GM12878 (cell line): ENCODE measurements around the gene PROX1. TPM values are rescaled to one million over a fixed set of nuclear protein-coding genes. Genes with fewer than 3 reads are reported as not detected.

Experiments
- ATAC-seq: fragments of 200-7000 bp; cut with Tn5 transposase; 3 replicates; pipeline ENCODE4 v1.9.1; 2020; ENCODE audit warnings: mild to moderate bottlenecking, moderate library complexity
- BruUV-seq: library from RNA; stranded (reverse); fragments of 400-500 nt; replicated peaks from 2 replicates; lab custom pipeline; 2021; lab: Mats Ljungman, UMichigan
- CTCF ChIA-PET: fragments of 300-600 bp; sonication (Branson Sonifier 250); formaldehyde crosslinking; extraction: SDS; loops from one replicate; lab custom pipeline; 2021; ENCODE audit warnings: inconsistent platforms; lab: Yijun Ruan, JAX
- POLR2A ChIA-PET: fragments of 350-600 bp; formaldehyde crosslinking; extraction: SDS; loops from one replicate; lab custom pipeline; 2021; ENCODE audit warnings: inconsistent platforms; lab: Charles Lee
- RAD21 ChIA-PET: fragments of 300-600 bp; sonication (Branson Sonifier 250); formaldehyde crosslinking; loops from one replicate; lab custom pipeline; 2023; ENCODE audit warnings: antibody characterized with exemption; ENCODE audit not compliant: unreplicated experiment; lab: Charles Lee
- SMC1A ChIA-PET: fragments of 300-600 bp; sonication (Branson Sonifier 250); formaldehyde crosslinking; loops from one replicate; lab custom pipeline; 2023; ENCODE audit not compliant: unreplicated experiment, uncharacterized antibody; lab: Charles Lee
- DNase-seq: peaks from one replicate; pipeline ENCODE4 v3.0.0-alpha.2; 2011; ENCODE audit warnings: low read depth, low spot score
- FAIRE-seq: peaks from 3 replicates; lab custom pipeline; 2011; peaks lifted over from hg19 to GRCh38; lab: Jason Lieb, UNC
- H2AFZ ChIP-seq: 2 replicates; pipeline ENCODE4 v1.6.0; 2011; ENCODE audit warnings: low read depth, low read length, control low read depth; ENCODE audit not compliant: control insufficient read depth
- H3K27ac ChIP-seq: 2 replicates; pipeline ENCODE4 v1.5.1; 2011; ENCODE audit warnings: control low read depth; ENCODE audit not compliant: control insufficient read depth, insufficient read depth
- H3K27me3 ChIP-seq, 2 experiments: replicated peaks in 1 of 2; 2 replicates each; pipeline versions ENCODE4 v1.6.0 to v1.6.1; 2011; ENCODE audit warnings: low read length in 1 of 2; ENCODE audit not compliant: control insufficient read depth in 2 of 2, insufficient read depth in 2 of 2
- H3K36me3 ChIP-seq, 2 experiments: 2 replicates each; pipeline ENCODE4 v1.5.1; 2011; ENCODE audit warnings: low read length in 1 of 2; ENCODE audit not compliant: control insufficient read depth in 2 of 2, insufficient read depth in 2 of 2
- H3K4me1 ChIP-seq: 2 replicates; pipeline ENCODE4 v1.6.1; 2011; ENCODE audit warnings: mild to moderate bottlenecking, low read length, moderate library complexity, mixed read lengths; ENCODE audit not compliant: control insufficient read depth, insufficient read depth
- H3K4me2 ChIP-seq: 2 replicates; pipeline ENCODE4 v1.6.0; 2011; ENCODE audit warnings: control low read depth; ENCODE audit not compliant: control insufficient read depth, insufficient read depth
- H3K4me3 ChIP-seq: fragments of 200-600 bp; sonication (generic); 2 replicates; pipeline ENCODE4 v1.5.1; 2016
- H3K79me2 ChIP-seq: 2 replicates; pipeline ENCODE4 v1.6.0; 2011; ENCODE audit warnings: low read length; ENCODE audit not compliant: control insufficient read depth, insufficient read depth
- H3K9ac ChIP-seq: 2 replicates; pipeline ENCODE4 v1.8.0; 2011; ENCODE audit warnings: low read length, control low read depth, mixed read lengths; ENCODE audit not compliant: control insufficient read depth, insufficient read depth
- H3K9me3 ChIP-seq: replicated peaks from 3 replicates; pipeline ENCODE4 v1.5.1; 2011; ENCODE audit warnings: mild to moderate bottlenecking, low read length; ENCODE audit not compliant: control insufficient read depth, insufficient read depth
- H4K20me1 ChIP-seq: 2 replicates; pipeline ENCODE4 v1.6.0; 2011; ENCODE audit not compliant: control insufficient read depth, insufficient read depth
- ASH2L ChIP-seq: fragments of 300-600, 200-600 bp; sonication (generic); IDR thresholded peaks from 2 replicates; pipeline ENCODE4 v1.6.1; 2017; ENCODE audit warnings: low read depth, mild to moderate bottlenecking, borderline replicate concordance
- BHLHE40 ChIP-seq, 2 experiments: fragments of 450-650 bp in 1 of 2; IDR thresholded peaks; 2 replicates each; pipeline ENCODE4 v1.6.1; 2011 to 2017; ENCODE audit warnings: low read depth in 2 of 2, borderline replicate concordance in 1 of 2, improper control_type of control experiment in 1 of 2, low read length in 1 of 2, mild to moderate bottlenecking in 1 of 2
- CHD1 ChIP-seq: IDR thresholded peaks from 2 replicates; pipeline ENCODE4 v1.6.1; 2012; ENCODE audit warnings: low read depth, low read length, improper control_type of control experiment
- E2F4 ChIP-seq: IDR thresholded peaks from 2 replicates; pipeline ENCODE4 v1.6.1; 2012; ENCODE audit warnings: low read depth, low read length, improper control_type of control experiment
- EED ChIP-seq: sonication (generic); IDR thresholded peaks from 2 replicates; pipeline ENCODE4 v1.6.1; 2016; ENCODE audit warnings: antibody characterized with exemption, low read depth
- ETV6 ChIP-seq, 2 experiments: fragments of 450-650 bp in 1 of 2; IDR thresholded peaks in 1 of 2; conservative IDR thresholded peaks in 1 of 2; 2 replicates each; pipeline ENCODE4 v1.6.1; 2014; ENCODE audit warnings: antibody characterized with exemption in 1 of 2, borderline replicate concordance in 1 of 2, low read depth in 1 of 2, mild to moderate bottlenecking in 1 of 2, moderate library complexity in 1 of 2
- FOXM1 ChIP-seq: IDR thresholded peaks from 2 replicates; pipeline ENCODE4 v1.6.1; 2012; ENCODE audit warnings: low read depth, mild to moderate bottlenecking, inconsistent platforms, low read length, moderate library complexity
- HSF1 ChIP-seq: fragments of 150-350 bp; IDR thresholded peaks from 2 replicates; pipeline ENCODE4 v1.6.1; 2014; ENCODE audit warnings: mild to moderate bottlenecking, low read depth, low read length
- JUNB ChIP-seq: IDR thresholded peaks from 2 replicates; pipeline ENCODE4 v1.6.1; 2016; ENCODE audit warnings: antibody characterized with exemption, mild to moderate bottlenecking
- PBX3 ChIP-seq: IDR thresholded peaks from 2 replicates; pipeline ENCODE4 v1.6.1; 2011; ENCODE audit warnings: mild to moderate bottlenecking, low read depth, low read length, moderate library complexity; ENCODE audit not compliant: insufficient replicate concordance
- SKIL ChIP-seq: fragments of 450-650 bp; IDR thresholded peaks from 2 replicates; pipeline ENCODE4 v1.6.1; 2017; ENCODE audit warnings: mild to moderate bottlenecking, low read depth, inconsistent platforms; ENCODE audit not compliant: poor library complexity, severe bottlenecking
- SMAD1 ChIP-seq: fragments of 450-650 bp; IDR thresholded peaks from 2 replicates; pipeline ENCODE4 v1.6.1; 2018; ENCODE audit warnings: mild to moderate bottlenecking, low read depth; ENCODE audit not compliant: partially characterized antibody
- TCF12 ChIP-seq: IDR thresholded peaks from 2 replicates; pipeline ENCODE4 v1.6.1; 2011; ENCODE audit warnings: low read depth, mild to moderate bottlenecking, low read length
- ZZZ3 ChIP-seq: IDR thresholded peaks from 2 replicates; pipeline ENCODE4 v1.6.1; 2011; ENCODE audit warnings: low read depth; ENCODE audit not compliant: control insufficient read depth, insufficient read length
- WGBS: methylation state at CpG from one replicate; pipeline ENCODE4 v1.1.6; 2016; ENCODE audit warnings: low lambda C conversion rate; ENCODE audit not compliant: insufficient replicate concordance, insufficient coverage; ENCODE audit errors: missing lambda C conversion rate; 5-methylcytosine and 5-hydroxymethylcytosine counted together
- in situ Hi-C: fragments of 300-500 bp; cut with MboI; formaldehyde crosslinking; loops from 9 replicates; pipeline ENCODE4 v1.14.3; 2018; ENCODE audit warnings: mixed read lengths
- intact Hi-C: fragments of 100-400 bp; cut with micrococcal nuclease; formaldehyde crosslinking; loops from one replicate; pipeline ENCODE4 v1.14.2; 2022; ENCODE audit not compliant: unreplicated experiment
- polyA plus RNA-seq, 11 experiments: library from polyadenylated mRNA; depleted of rRNA in 4 of 11; unstranded in 6 of 11; stranded (reverse) in 5 of 11; fragments of >200 nt; fragmentation: Nextera tagmentation in 4 of 11; fragmentation: Illumina TruSeq in 1 of 11; extraction: Ambion mirVana in 4 of 11; extraction: Trizol in 1 of 11; gene quantifications; 1 replicate in 1 of 11; 2 replicates in 10 of 11; pipeline versions ENCODE4 v1.2.1 to v1.2.3, GENCODE V29; 2011 to 2016; ENCODE audit warnings: inconsistent platforms in 2 of 11, missing spikeins in 2 of 11, low read depth in 1 of 11
- total RNA-seq, 4 experiments: library from RNA; depleted of rRNA in 3 of 4; stranded (reverse); fragments of >200 nt in 3 of 4; fragmentation: Illumina TruSeq in 1 of 4; extraction: Trizol in 1 of 4; gene quantifications; 2 replicates each; pipeline versions ENCODE4 v1.2.1 to v1.2.3, GENCODE V29; 2013 to 2021

The PROX1 gene
- total and polyA plus RNA-seq, 10 of the 15 experiments (the other 5 are each of a cell fraction or from before 2014, with no cell fraction given) = under 0.01 to 0.44 (median 0.03) TPM; not detected in 4

- intact Hi-C loops = no loop called here
- BruUV-seq = no TSS peak
- FAIRE-seq (no peak), ATAC-seq (peak; percentile 91), DNase-seq (peak; percentile 5)
- Histone ChIP-seq H3K27ac (no peak overlapping the region), H3K27me3 (peaks cover 0 to 4% of the 10 kb centered on the region in 2 experiments; a peak in 1 of 4 replicates), H3K4me1 (no peaks in the 10 kb centered on the region), H3K79me2 (no peaks in the 10 kb centered on the region), H3K9me3 (no peaks in the 10 kb centered on the region), H3K36me3 (no peaks in the 10 kb centered on the region), H4K20me1 (no peaks in the 10 kb centered on the region), H3K4me2 (no peak overlapping the region), H3K4me3 (no peak overlapping the region), H3K9ac (no peak overlapping the region), H2AFZ (peak overlapping the region; percentile 5; the same call in 1 of the 2 replicates)
- in situ Hi-C loops = no loop called here
- SMC1A ChIA-PET = no interaction called here
- POLR2A ChIA-PET = no interaction called here
- CTCF ChIA-PET = no interaction called here
- RAD21 ChIA-PET = interaction anchor here (1.5 kb wide), 1 partner anchor 17 kb away, joined by 3 read pairs; no protein-coding TSS in a partner anchor
- WGBS = 41% methylated on average over 8 of the region's 8 CpGs
- peak; percentile 46; the same call in 1 of the 2 replicates for TF ChIP-seq TCF12
- no peak for TF ChIP-seq FOXM1
- TF ChIP-seq SKIL = no peak
- TF ChIP-seq E2F4 = no peak
- no peak for TF ChIP-seq PBX3
- TF ChIP-seq ZZZ3 = no peak
- TF ChIP-seq SMAD1 = no peak
- TF ChIP-seq ASH2L = no peak
- 0 out of 2 replicates have a peak, but pooled peaks have one; percentile 12 for TF ChIP-seq JUNB
- TF ChIP-seq EED = no peak
- no peak for TF ChIP-seq HSF1
- no peak for TF ChIP-seq ETV6 (conservative IDR thresholded peaks at IDR 0.05 in 1 of 2, IDR thresholded peaks at IDR 0.05 in 1 of 2; ENCODE audit: borderline replicate concordance in 1 of 2, low read depth in 1 of 2)
- no peak for TF ChIP-seq CHD1
- peak in 1 of 2 experiments; percentile 62; a peak in 2 of 4 replicates for TF ChIP-seq BHLHE40 (IDR thresholded peaks at IDR 0.05; ENCODE audit: borderline replicate concordance in 1 of 2, low read depth in 2 of 2, low read length in 1 of 2)
Measured at GRCh38 chr1:214018386-214019268, 30.9 kb downstream of the PROX1 start.
